Loucy (cell line): Measurements from ENCODE around the gene ATXN7L1.

Source experiments
- EZH2phosphoT487 ChIP-seq: fragments of 200-600 bp; IDR thresholded peaks from 2 replicates; pipeline ENCODE4 v1.6.1; 2018; ENCODE audit warnings: antibody characterized with exemption, mild to moderate bottlenecking, moderate library complexity, borderline replicate concordance
- TF ChIP-seq, protein P1 (sequence below): fragments of 200-600 bp; sonication (generic); conservative IDR thresholded peaks from 2 replicates; pipeline ENCODE4 v1.5.1; 2014; ENCODE audit warnings: mild to moderate bottlenecking, antibody characterized with exemption, low read length

GRCh38 chr7:105602325-105603305, 273.8 kb downstream of the ATXN7L1 start:
- TF ChIP-seq, protein P1, sequence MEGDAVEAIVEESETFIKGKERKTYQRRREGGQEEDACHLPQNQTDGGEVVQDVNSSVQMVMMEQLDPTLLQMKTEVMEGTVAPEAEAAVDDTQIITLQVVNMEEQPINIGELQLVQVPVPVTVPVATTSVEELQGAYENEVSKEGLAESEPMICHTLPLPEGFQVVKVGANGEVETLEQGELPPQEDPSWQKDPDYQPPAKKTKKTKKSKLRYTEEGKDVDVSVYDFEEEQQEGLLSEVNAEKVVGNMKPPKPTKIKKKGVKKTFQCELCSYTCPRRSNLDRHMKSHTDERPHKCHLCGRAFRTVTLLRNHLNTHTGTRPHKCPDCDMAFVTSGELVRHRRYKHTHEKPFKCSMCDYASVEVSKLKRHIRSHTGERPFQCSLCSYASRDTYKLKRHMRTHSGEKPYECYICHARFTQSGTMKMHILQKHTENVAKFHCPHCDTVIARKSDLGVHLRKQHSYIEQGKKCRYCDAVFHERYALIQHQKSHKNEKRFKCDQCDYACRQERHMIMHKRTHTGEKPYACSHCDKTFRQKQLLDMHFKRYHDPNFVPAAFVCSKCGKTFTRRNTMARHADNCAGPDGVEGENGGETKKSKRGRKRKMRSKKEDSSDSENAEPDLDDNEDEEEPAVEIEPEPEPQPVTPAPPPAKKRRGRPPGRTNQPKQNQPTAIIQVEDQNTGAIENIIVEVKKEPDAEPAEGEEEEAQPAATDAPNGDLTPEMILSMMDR = no peak
- no peak for TF ChIP-seq EZH2phosphoT487
